ENCODE data around the gene CCDC74A.
"Not testable (repeated sequence)": the region's sequence is repeated elsewhere in the genome, so short reads cannot be mapped to it uniquely, and the experiment has no call there.

The CCDC74A gene

DNA sequence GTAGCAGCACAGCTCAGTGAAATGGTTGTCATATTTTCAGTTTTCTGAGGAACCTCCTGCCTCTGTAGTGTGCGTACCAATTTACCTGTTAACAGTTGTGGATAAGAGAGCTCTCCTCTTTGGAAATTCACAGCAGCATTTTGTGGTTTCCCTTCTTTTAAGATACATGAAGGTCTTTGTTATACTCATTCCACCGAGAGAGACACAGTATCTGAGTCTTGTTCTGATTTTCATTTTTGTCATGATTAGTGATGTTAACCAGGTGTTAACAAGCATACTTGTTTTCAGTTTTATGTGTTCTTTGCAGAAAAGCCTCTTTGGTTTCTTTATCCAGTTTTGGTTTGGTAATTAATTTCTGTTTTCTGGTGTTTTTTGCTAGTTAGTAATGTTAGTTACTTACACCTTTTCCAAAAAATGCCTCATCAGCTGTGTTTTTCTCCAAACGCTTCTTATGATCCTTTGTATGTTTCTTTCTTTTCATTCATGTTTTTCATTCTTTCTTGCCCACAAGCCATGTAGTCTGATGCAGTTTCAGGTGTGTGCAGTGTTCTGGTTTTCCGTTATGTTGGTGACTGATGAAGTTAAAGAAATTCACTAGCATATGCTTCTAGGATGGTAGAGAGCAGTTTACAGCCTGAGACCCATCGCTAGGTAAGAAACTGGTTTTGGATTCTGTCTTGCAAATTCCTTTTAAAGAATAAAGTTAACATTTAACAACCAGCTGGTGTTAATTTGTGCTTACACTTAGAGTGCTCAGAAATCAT is 30.1 kb downstream of the CCDC74A start (continued):
- TF ChIP-seq, protein P1, sequence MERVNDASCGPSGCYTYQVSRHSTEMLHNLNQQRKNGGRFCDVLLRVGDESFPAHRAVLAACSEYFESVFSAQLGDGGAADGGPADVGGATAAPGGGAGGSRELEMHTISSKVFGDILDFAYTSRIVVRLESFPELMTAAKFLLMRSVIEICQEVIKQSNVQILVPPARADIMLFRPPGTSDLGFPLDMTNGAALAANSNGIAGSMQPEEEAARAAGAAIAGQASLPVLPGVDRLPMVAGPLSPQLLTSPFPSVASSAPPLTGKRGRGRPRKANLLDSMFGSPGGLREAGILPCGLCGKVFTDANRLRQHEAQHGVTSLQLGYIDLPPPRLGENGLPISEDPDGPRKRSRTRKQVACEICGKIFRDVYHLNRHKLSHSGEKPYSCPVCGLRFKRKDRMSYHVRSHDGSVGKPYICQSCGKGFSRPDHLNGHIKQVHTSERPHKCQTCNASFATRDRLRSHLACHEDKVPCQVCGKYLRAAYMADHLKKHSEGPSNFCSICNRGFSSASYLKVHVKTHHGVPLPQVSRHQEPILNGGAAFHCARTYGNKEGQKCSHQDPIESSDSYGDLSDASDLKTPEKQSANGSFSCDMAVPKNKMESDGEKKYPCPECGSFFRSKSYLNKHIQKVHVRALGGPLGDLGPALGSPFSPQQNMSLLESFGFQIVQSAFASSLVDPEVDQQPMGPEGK (CRISPR knock-in tag; IDR thresholded peaks at IDR 0.05; ENCODE audit: borderline replicate concordance) = no peak
- TF ChIP-seq TOX (CRISPR knock-in tag; IDR thresholded peaks at IDR 0.05; ENCODE audit: borderline replicate concordance) (no peak), ZFP30 (CRISPR knock-in tag; IDR thresholded peaks at IDR 0.05) (no peak), BACH2 (CRISPR knock-in tag; IDR thresholded peaks at IDR 0.05; ENCODE audit: borderline replicate concordance) (no peak), ISL1 (CRISPR knock-in tag; IDR thresholded peaks at IDR 0.05) (no peak)

DNA sequence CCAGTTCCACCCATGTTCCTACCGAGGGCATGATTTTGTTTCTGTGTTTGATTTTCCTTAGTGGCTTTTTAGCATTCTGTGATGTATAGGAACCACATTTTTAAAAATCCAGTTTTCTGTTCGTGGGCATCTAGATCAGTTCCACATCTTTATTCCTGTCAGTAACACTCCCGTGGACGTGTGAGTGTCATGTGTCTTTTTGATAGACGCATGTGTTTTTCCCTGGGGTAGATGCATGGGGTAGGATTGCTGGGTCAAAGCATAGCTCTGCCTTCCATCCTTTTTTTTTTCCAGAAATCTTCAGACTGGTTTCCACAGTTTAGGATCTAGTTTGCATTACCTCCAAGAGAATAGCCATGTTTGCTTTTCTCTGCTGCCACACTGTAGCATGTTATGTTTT is 38.7 kb downstream of the CCDC74A start:
- no peak for TF ChIP-seq ZNF8 (CRISPR knock-in tag; IDR thresholded peaks at IDR 0.05)
- no peak for TF ChIP-seq RARB (CRISPR knock-in tag; IDR thresholded peaks at IDR 0.05)
- TF ChIP-seq BACH2 (CRISPR knock-in tag; IDR thresholded peaks at IDR 0.05; ENCODE audit: borderline replicate concordance) = no peak
- no peak for TF ChIP-seq GLIS3 (CRISPR knock-in tag; IDR thresholded peaks at IDR 0.05)
- TF ChIP-seq, protein P2, sequence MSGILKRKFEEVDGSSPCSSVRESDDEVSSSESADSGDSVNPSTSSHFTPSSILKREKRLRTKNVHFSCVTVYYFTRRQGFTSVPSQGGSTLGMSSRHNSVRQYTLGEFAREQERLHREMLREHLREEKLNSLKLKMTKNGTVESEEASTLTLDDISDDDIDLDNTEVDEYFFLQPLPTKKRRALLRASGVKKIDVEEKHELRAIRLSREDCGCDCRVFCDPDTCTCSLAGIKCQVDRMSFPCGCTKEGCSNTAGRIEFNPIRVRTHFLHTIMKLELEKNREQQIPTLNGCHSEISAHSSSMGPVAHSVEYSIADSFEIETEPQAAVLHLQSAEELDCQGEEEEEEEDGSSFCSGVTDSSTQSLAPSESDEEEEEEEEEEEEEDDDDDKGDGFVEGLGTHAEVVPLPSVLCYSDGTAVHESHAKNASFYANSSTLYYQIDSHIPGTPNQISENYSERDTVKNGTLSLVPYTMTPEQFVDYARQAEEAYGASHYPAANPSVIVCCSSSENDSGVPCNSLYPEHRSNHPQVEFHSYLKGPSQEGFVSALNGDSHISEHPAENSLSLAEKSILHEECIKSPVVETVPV (CRISPR knock-in tag; IDR thresholded peaks at IDR 0.05) = no peak
- TF ChIP-seq, protein P3, sequence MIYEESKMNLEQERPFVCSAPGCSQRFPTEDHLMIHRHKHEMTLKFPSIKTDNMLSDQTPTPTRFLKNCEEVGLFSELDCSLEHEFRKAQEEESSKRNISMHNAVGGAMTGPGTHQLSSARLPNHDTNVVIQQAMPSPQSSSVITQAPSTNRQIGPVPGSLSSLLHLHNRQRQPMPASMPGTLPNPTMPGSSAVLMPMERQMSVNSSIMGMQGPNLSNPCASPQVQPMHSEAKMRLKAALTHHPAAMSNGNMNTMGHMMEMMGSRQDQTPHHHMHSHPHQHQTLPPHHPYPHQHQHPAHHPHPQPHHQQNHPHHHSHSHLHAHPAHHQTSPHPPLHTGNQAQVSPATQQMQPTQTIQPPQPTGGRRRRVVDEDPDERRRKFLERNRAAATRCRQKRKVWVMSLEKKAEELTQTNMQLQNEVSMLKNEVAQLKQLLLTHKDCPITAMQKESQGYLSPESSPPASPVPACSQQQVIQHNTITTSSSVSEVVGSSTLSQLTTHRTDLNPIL (CRISPR knock-in tag; IDR thresholded peaks at IDR 0.05; ENCODE audit: low read depth) = no peak
- no peak for TF ChIP-seq CSDC2 (CRISPR knock-in tag; IDR thresholded peaks at IDR 0.05)
- no peak for TF ChIP-seq ESRRG (CRISPR knock-in tag; IDR thresholded peaks at IDR 0.05)
- TF ChIP-seq ZNF70 (CRISPR knock-in tag; IDR thresholded peaks at IDR 0.05) = no peak
- TF ChIP-seq ZC3H10 (CRISPR knock-in tag; IDR thresholded peaks at IDR 0.05) = no peak
- no peak for TF ChIP-seq ISL1 (CRISPR knock-in tag; IDR thresholded peaks at IDR 0.05)
- no peak for TF ChIP-seq SNAI2 (CRISPR knock-in tag; IDR thresholded peaks at IDR 0.05)
- ATAC-seq = no peak

DNA sequence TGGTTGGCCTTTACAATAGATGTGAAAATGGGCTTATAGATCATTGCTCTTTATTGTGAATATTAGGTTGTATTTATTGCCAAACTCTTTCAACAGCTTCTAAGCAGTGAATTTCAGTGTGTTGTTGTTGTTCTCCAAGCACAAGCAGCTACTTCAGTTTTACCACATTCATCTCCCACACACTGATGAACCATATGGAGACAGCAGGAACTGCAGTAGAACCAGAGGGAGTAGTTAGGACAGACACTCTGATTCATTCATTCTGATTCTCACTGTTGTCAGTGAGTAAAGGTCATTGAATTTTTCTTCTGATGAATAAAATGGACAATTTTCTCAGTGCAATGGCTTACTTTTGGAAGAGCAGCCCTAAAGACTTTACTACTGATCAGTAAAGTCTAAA is 40.2 kb downstream of the CCDC74A start:
- no peak for ATAC-seq
- TF ChIP-seq, protein P3 (CRISPR knock-in tag; IDR thresholded peaks at IDR 0.05; ENCODE audit: low read depth) = no peak
- TF ChIP-seq ZFP30 (CRISPR knock-in tag; IDR thresholded peaks at IDR 0.05) = no peak
- TF ChIP-seq BACH2 (CRISPR knock-in tag; IDR thresholded peaks at IDR 0.05; ENCODE audit: borderline replicate concordance) = no peak
- TF ChIP-seq ARNTL (CRISPR knock-in tag; IDR thresholded peaks at IDR 0.05; ENCODE audit: borderline replicate concordance, low read depth) = no peak
- TF ChIP-seq TCF4 (CRISPR knock-in tag; IDR thresholded peaks at IDR 0.05; ENCODE audit: borderline replicate concordance) = no peak
- TF ChIP-seq, protein P1 (CRISPR knock-in tag; IDR thresholded peaks at IDR 0.05; ENCODE audit: borderline replicate concordance) = no peak
- no peak for TF ChIP-seq ZFP3 (CRISPR knock-in tag; IDR thresholded peaks at IDR 0.05)
- no peak for TF ChIP-seq PPARA (CRISPR knock-in tag; IDR thresholded peaks at IDR 0.05; ENCODE audit: borderline replicate concordance)
- no peak for TF ChIP-seq ZC3H10 (CRISPR knock-in tag; IDR thresholded peaks at IDR 0.05)
- no peak for TF ChIP-seq ISL1 (CRISPR knock-in tag; IDR thresholded peaks at IDR 0.05)
- TF ChIP-seq SNAI2 (CRISPR knock-in tag; IDR thresholded peaks at IDR 0.05) = no peak

DNA sequence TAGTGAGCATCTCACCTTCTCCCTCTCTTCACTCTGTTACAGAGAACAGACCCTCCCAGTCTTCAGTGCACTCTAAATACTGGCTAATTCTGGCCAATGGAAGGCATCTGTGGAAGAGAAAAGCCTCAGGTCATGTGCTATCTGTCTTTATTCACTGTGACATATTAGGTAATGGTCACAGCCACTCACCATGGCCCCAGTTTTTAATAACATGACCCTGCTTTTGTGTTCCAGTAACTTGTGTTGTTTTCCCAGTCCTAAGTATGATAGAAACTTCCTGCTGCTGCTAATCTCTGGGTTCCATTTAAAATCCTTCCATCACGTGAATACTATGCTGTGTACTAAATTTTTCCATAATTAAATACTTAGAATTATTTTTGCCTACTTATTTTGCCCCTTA is 40.7 kb downstream of the CCDC74A start:
- ATAC-seq = not testable (repeated sequence)
